Ishikawa (cell line): ENCODE data around the gene RASGRP1.

Source experiments
- CEBPB ChIP-seq: IDR thresholded peaks from 2 replicates; pipeline ENCODE4 v1.6.1; 2012
- FOXM1 ChIP-seq: IDR thresholded peaks from 2 replicates; pipeline ENCODE4 v1.6.1; 2012; ENCODE audit warnings: low read depth, borderline replicate concordance
- RAD21 ChIP-seq: IDR thresholded peaks from 2 replicates; pipeline ENCODE4 v1.6.1; 2012; ENCODE audit warnings: low read depth
- TAF1 ChIP-seq: IDR thresholded peaks from 2 replicates; pipeline ENCODE4 v1.6.1; 2012; ENCODE audit warnings: low read depth, mild to moderate bottlenecking
- TEAD4 ChIP-seq: IDR thresholded peaks from 2 replicates; pipeline ENCODE4 v1.6.1; 2012
- YY1 ChIP-seq: IDR thresholded peaks from 2 replicates; pipeline ENCODE4 v1.6.1; 2012; ENCODE audit warnings: low read depth
- TF ChIP-seq, protein P1 (sequence below): IDR thresholded peaks from 2 replicates; pipeline ENCODE4 v1.6.1; 2012
- TF ChIP-seq, protein P2 (sequence below): IDR thresholded peaks from 2 replicates; pipeline ENCODE4 v1.6.1; 2012; ENCODE audit warnings: low read depth, mild to moderate bottlenecking

DNA sequence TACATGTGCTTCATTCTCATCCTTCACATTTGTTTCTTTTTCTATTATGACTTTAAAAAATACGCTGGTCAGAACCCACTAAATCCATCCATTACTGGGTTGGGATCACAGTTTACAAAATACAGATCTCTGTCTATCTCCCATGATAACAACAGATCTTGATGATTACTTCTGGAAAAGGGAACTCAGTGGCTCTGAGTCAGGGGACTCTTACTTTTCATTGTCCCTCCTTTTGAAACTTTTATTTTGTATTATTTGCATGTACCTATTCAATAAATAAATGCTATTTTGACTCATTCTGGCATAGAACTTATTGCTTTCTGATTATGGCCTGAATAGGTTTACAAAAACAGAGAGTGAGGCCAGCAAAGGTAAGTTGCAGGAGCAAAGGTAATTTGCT lies 11.6 kb upstream of the RASGRP1 start:
- no peak for TF ChIP-seq RAD21
- TF ChIP-seq, protein P1, sequence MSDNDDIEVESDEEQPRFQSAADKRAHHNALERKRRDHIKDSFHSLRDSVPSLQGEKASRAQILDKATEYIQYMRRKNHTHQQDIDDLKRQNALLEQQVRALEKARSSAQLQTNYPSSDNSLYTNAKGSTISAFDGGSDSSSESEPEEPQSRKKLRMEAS, result no peak
- no peak for TF ChIP-seq CEBPB
- TF ChIP-seq, protein P2, sequence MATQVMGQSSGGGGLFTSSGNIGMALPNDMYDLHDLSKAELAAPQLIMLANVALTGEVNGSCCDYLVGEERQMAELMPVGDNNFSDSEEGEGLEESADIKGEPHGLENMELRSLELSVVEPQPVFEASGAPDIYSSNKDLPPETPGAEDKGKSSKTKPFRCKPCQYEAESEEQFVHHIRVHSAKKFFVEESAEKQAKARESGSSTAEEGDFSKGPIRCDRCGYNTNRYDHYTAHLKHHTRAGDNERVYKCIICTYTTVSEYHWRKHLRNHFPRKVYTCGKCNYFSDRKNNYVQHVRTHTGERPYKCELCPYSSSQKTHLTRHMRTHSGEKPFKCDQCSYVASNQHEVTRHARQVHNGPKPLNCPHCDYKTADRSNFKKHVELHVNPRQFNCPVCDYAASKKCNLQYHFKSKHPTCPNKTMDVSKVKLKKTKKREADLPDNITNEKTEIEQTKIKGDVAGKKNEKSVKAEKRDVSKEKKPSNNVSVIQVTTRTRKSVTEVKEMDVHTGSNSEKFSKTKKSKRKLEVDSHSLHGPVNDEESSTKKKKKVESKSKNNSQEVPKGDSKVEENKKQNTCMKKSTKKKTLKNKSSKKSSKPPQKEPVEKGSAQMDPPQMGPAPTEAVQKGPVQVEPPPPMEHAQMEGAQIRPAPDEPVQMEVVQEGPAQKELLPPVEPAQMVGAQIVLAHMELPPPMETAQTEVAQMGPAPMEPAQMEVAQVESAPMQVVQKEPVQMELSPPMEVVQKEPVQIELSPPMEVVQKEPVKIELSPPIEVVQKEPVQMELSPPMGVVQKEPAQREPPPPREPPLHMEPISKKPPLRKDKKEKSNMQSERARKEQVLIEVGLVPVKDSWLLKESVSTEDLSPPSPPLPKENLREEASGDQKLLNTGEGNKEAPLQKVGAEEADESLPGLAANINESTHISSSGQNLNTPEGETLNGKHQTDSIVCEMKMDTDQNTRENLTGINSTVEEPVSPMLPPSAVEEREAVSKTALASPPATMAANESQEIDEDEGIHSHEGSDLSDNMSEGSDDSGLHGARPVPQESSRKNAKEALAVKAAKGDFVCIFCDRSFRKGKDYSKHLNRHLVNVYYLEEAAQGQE, result no peak
- TF ChIP-seq TAF1, result no peak
- TF ChIP-seq YY1, result no peak
- TF ChIP-seq TEAD4, result no peak
- TF ChIP-seq FOXM1, result no peak
